Endometrial microvascular endothelial cells (primary cell): ENCODE data around the gene AP3S2. TPM values are rescaled to one million over a fixed set of nuclear protein-coding genes. Genes with fewer than 3 reads are reported as not detected.
"Not testable (repeated sequence)": the region's sequence is repeated elsewhere in the genome, so short reads cannot be mapped to it uniquely, and the experiment has no call there.

Experiments
- in situ Hi-C: cut with HindIII; loops from 2 replicates; pipeline ENCODE4 v1.10.0; 2017; ENCODE audit warnings: low sequenced_read_pairs, low pct_unique_long_range_greater_than_20kb; ENCODE audit errors: inconsistent ontology term
- total RNA-seq: library from RNA; depleted of rRNA; stranded (reverse); fragments of >200 nt; gene quantifications from one replicate; pipeline ENCODE4 v1.2.3, GENCODE V29; 2015; ENCODE audit errors: inconsistent ontology term

Gene AP3S2
- 52.5 TPM for total RNA-seq

DNA sequence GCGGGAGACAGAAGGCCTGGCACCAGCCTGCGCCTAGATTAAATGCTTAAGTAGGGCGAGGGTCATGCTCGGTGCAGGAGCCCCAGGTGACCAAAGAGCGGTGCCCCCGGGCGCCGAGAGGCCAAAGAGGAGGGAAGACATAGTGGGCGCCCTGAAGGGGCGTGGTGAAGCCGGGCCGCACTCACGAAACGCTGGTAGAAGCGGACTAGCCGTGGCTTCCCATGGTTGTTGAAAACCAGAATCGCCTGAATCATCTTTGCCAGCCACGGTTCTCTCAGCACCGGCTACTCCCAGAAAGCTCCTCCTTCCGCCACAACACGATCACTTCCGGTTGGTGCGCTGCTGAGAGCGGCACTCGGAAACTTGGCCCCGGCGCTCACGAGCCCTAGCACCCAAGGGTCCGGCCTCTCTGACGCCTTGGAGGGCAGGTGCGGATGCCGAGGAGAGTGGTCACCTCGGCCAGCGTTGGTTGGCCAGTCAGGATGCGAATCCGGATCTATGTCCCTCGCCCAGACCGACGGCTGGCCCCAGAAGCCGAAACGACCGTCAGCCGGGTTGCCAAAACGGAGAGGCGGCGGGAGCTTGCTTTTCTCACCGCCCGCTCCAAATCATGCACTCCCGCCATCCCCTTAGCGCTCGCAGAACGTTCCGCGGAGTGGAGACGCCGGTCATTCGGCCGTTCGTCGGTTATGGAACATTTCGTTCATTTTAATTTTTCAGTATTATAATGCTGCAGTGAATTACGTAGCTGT lies at the start of gene AP3S2:
Gene AP3S2 (minus strand): TSS at position 299 of the 752 bp plus-strand sequence. CDS start 45 bp downstream, at position 254.
- in situ Hi-C loops: no loop called here

DNA sequence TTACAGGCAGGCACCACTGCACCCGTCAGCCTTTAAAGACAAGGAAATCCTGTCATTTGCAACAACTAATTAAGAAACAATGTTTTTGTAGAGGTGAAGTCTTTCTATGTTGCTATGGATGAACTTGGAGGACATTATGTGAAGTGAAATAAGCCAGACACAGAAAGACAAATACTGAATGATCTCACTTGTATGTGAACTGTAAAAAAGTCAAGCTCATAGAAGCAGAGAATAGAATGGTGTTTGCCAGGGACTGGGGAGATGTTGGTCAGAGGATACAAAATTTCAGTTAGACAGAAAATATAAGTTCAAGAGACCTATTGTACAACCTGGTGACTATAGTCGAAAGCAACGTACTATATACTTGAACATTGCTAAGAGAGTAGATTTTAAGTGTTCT lies 46.1 kb upstream of the AP3S2 start:
- in situ Hi-C loops: no loop called here

DNA sequence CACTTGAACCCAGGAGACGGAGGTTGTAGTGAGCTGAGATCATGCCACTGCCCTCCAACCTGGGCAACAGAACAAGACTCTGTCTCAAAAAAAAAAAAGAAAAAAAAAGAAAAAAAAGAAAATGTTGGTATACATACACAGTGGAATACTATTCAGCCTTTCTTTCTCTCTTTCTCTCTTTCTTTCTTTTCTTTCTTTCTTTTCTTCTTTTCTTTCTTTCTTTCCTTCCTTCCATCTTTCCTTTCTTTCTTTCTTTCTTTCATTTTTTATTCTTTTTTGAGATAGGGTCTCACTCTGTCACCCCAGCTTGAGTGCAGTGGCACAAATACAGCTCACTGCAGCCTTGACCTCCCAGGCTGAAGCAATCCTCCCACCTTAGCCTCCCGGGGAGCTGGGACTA lies 45.6 kb upstream of the AP3S2 start:
- in situ Hi-C loops: not testable (repeated sequence)

DNA sequence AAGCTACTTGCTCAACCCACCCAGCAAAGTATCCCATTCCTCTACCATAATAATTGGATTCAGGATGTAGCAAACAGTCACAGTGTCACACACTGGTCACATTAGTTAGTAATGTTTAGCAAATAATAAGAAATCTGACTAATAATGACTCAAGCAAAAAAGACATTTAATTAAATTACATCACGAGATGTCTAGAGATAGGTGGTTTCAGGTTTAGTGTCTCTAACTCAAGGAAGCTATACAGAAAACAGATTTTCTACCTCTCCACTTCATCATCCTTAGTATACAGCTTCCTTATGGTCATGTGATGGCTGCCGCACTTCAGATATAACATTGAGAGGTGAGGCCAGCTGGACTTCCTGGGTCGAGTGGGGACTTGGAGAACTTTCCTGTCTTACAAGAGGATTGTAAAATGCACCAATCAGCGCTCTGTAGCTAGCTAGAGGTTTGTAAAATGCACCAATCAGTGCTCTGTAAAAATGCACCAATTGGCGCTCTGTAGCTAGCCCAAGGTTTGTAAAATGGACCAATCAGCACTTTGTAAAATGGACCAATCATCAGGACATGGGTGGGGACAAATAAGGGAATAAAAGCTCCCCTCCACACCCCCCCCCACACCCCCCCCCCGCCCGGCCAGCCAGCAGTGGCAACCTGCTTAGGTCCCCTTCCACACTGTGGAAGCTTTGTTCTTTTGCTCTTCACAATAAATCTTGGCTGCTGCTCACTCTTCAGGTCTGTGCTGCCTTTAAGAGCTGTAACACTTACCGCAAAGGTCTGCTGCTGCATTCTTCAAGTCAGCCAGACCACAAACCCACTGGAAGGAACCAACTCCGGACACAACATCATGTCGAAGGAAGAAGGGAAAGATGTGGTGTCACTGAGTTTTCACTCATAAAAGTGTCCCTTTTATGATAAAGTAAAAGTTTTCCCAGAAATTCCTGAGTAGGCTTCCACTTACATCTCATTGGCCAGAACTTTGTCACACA lies 43.9 kb upstream of the AP3S2 start:
- in situ Hi-C loops: no loop called here

DNA sequence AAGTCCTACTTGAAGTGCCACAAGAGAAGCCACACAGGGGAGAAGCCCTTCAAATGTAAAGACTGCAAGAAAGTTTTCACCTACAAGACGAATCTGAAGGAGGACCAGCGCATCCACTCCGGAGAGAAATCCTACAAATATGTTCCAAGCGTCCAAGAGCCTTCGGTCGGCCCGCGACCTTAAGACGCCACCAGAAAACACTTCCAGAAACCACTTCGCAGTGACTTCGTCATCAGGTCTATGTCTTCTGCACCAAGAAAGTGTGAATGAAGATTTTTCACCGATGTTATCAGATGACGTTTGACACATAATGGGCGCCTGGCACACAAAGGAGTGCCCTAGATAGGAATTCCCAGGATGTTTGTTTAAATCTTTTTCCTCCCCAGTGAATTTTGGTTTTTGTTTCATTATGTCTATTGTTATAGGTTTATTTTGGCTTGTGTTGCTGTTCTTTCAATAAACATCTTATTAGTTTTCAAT lies 43.0 kb upstream of the AP3S2 start:
- in situ Hi-C loops: no loop called here

DNA sequence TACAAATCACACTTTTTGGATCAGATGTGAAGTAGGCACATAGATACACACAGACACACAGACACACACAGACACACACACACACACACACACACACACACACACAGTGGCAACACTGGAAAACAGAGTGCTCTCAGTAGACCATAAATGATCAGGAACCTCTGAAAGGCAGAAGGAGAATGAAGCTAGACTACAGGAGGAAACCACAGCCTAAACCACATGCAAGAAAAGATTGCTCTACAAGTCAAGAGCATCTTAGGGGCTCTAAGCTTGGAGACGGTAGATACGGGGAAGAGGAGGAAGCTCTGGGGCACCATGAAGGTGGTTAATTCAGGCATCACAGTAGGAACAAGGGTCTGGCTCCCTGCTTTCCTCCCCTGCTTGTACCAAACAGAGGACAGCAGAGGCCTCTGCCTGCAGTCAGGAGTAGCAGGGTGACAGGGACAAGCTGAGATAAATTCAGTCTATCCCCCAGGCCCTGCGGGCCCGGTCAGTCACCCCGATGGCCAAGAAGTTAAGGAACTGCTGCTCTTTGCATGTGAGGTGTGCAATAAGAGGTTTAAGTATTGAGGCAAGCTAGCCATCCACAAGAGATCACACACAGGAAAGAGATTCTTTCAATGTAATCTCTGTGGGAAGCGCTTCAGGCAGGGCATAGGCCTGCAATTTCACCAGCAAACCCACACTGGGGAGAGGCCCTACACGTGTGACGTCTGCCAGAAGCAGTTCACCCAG lies 42.4 kb upstream of the AP3S2 start:
- in situ Hi-C loops: no loop called here

DNA sequence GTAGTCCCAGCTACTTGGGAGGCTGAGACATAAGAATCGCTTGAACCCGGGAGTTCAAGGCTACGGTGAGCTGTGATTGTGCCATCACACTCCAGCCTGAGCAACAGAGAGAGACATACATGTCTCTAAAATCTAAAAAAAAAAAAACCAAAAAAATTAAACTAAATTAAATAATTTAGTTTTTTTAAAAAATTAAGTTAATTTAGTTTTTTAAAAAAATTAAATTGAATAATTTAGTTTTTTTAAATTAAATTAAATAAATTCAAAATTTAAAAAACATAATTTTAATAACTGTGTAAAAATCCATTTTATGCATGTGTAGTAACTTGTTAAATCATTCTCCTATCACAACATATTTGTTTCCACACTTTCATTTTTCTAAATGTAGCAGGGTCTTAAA lies 39.1 kb upstream of the AP3S2 start:
- in situ Hi-C loops: no loop called here

DNA sequence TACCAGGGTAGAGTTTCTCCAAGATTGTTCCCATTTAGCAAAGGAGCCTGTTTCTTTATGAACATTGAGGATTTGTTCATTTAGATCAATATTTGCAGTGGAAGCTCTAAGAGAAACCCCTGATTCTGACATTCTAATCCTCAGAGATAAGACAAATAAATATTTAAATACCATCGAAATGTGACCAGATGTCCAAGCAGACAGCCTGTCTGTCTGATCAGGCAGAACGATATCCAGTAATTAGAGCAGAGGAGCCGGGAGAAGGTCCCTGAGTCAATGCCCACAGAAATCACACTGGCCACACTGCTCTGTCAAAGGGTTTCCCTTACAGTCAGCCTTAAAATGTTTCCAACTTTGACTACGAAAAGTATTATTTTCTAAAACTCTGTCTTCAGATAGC lies 34.6 kb upstream of the AP3S2 start:
- in situ Hi-C loops: no loop called here

DNA sequence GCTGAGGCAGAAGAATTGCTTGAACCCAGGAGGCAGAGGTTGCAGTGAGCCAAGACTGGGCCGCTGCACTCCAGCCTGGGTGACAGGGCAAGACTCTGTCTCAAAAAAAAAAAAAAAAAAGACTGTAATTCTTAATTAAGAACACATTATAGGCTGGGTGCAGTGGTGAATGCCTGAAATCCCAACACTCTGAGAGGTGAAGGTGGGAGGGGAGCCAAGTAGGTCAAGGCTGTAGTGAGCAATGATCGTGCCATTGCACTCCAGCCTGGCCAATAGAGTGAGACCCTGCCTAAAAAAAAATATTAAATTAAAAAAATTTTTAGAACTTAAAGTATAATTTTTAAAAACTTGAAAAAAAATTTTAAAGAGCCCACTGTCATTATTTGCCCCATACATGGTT lies 32.4 kb upstream of the AP3S2 start:
- in situ Hi-C loops: no loop called here

DNA sequence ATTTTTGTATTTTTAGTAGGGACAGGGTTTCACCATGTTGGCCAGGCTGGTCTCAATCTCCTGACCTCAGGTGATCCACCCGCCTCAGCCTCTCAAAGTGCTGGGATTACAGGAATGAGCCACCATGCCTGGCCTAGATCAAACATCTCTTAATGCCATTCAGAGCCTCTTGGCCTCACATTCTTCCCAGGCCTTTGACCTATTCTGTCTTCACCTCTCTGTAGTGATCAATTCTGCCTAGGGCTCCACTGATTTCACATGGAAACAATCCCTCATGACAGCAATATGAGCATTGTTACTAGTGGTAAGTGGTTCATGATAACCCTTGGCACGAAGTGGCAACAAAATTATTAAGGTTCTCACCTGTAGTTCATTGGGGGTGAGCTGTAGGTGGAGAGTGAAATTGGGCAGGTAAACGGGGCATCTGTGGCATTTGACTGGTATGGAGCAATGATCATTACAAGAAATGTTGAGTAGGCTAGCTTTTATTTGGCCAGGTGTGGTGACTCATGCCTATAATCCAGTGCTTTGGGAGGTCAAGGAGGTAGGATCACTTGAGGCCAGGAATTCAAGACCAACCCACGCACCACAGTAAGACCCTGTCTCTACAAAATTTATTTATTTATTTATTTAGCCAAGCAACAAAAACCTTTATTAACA lies 23.8 kb upstream of the AP3S2 start:
- in situ Hi-C loops: no loop called here

DNA sequence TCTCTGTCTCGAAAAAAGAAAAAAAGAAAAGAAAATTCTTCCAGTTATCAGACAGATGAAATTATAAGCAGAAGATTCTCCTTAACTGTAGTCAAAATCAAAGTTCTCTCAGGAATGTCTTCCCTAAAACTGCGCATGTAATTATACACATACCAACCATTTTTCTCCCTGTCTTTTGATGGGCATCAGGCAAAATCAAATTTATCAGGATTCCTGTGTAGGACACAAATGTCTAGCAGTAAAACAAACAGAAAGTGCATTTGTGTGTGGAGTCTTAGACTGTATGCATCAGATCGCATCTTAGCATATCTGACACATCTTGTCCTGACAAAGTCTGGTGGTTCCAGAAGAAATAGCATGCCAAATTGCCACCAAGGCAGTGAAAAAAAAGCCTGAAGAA lies 22.9 kb upstream of the AP3S2 start:
- in situ Hi-C loops: no loop called here

DNA sequence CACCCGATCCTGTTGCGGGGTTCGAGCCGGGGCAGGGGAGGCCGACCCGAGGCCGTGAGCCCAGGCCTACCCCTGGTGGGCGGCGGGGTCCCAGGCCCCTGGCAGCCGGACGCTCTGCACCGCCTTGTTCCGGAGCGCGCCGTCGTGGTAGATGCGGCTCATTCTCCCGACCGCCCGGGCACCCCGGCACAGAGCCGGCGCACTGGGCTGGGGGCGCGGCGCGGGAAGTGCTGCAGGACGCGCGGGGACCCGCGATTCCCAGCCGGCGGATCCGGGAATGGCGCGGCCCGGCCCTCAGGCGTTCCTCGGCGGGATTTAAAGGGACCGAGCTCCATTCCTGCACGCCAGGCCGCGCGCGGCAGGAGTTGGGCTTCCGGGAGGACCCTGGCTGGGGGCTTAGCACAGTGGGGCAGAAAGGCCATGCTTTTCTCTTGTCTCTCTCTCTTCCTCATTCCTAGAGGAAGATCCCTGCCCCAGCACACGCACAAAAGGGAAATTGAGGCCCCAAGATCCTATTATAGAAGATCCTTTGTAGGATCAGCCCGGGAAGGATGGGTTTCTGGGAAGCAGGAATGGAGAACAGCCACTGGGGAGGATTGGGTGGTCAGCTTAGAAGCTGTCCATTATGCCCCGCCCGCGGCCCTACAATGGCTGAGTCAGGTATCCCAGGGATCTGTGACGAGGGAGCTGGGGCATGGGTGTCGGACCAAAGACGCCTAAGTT lies 19.0 kb upstream of the AP3S2 start, which contains the start of gene ARPIN:
Gene ARPIN (minus strand): TSS at position 279 of the 723 bp plus-strand sequence. CDS start 117 bp downstream, at position 162.
- in situ Hi-C loops: no loop called here

DNA sequence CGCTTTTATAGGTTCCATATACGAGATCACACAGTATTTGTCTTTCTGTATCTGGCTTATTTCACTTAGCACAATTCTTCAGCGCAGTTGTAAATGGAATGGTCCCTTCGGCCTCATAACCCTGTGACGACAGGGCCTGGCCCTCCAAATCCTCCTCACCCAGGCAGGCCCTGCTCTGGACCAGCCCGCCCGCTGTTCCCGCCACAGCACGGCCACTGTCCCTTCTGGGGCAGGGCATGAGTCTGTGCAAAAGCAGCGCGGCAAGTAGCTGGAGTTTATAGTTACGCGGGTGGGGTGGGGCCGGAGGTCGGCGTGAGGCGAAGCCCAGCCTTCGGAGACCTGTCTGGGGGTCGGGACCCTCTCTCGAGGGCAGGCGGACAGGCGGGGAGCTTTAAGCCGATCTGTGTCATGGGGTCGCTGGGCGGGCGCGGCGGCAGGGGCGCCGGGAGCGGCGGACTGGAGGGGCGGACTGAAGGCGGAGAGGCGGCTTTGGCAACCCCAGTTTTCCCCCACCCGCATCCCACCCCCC lies 18.4 kb upstream of the AP3S2 start:
- in situ Hi-C loops: no loop called here

DNA sequence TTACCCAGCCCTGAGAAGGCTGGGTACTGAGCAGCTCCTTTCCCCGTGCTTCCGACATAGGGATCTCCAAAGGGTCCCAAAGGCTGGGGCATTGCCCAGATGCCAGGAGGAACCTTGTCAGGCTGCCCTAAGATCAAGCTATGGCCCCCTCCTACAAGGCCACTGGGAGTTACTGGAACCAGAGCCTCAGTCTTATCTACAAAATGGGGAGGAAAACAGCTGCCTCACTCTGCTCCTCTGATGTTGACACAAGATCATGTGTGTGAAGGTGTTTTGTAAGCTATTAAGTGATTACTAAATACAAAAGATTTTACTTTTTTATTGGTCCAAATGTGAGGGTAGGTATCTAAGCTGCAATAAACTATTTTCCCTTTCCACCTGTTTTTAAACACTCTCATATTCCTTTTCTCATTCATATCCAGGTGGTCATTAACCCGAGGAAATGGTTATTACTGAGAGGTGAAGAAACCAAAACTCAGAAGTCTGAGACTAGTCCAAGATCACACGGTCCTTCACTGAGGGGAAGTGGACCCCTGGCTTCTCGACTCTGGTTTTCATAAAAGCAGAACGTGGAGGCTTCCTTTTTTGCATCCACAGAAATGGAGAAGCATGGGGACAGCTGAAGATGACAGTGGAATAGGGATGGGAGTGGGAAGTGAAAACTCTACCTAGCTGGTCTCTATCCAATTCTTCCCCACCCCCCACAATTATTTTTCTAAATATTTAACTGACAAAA lies 17.3 kb upstream of the AP3S2 start:
- in situ Hi-C loops: no loop called here

DNA sequence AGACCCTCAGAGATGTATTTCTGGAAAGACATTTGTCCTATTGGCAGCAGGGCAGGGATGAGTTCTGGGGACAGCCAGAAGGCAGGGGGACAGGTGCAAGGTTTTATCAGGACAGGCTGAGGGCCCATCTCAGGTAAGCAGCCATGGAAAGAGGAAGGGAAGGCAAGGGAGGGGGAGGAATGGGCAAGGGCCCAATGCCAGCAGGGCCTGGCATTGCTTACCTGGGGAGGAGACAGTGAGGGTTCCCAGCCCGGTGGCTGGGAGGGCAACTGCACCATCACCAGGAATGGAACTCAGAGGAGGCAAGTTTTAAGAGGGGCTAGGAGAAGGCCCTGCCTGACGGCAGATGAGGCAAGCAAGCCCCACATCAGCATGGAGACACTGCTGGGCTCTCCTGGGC lies 15.8 kb upstream of the AP3S2 start:
- in situ Hi-C loops: no loop called here

DNA sequence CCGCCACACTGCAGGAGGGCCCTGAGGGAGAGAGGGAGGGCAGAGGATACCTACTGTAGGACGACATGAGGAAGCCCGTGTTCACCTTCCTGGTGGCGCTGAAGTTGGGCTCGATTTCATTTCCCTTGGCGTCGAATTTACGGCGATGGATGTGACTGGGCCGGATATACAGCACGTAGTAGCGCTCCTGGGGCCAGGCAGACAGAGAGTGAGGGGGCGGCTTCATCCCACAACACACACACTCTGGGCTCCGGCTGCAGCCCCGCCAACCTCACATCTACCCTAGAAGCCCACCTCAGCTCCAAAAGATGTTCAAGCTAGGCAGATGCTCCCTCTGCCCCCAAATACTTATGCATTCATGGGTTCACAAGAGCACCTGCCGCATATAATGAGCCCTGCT lies 14.4 kb upstream of the AP3S2 start:
- in situ Hi-C loops: no loop called here

DNA sequence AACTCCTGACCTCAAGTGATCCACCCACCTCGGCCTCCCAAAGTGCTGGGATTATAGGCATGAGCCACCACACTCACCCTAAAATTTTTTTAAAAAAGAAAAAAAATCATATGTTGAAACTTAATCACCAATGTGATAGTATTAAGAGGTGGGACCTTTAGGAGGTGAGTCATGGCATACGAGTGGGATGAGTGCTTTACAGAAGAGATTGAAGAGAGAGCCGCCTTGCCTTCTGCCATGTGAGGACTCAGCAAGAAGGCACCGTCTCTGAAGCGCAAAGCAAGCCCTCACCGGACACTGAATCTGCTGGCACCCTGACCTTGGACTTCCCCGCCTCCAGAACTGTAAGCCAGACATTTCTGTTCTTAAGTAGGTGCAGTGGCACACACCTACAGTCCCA lies 13.5 kb upstream of the AP3S2 start:
- in situ Hi-C loops: no loop called here
